GM23248 (cell line): ENCODE measurements around the gene SLC2A13. TPM values are rescaled to one million over a fixed set of nuclear protein-coding genes. Genes with fewer than 3 reads are reported as not detected.

Experiments used
- DNase-seq: peaks from one replicate; pipeline ENCODE4 v3.0.0-alpha.2; 2015
- H2AFZ ChIP-seq: fragments of 200-600 bp; sonication (generic); 2 replicates; pipeline ENCODE4 v1.6.1; 2016; ENCODE audit warnings: antibody characterized with exemption
- H3F3A ChIP-seq: fragments of 200-600 bp; sonication (generic); 2 replicates; pipeline ENCODE4 v1.6.1; 2016; ENCODE audit warnings: mild to moderate bottlenecking, antibody characterized with exemption, mixed run types; ENCODE audit not compliant: insufficient read depth
- H3K27ac ChIP-seq: fragments of 200-600 bp; sonication (generic); 2 replicates; pipeline ENCODE4 v1.5.1; 2016; ENCODE audit warnings: mild to moderate bottlenecking
- H3K27me3 ChIP-seq: fragments of 200-600 bp; sonication (generic); replicated peaks from 2 replicates; pipeline ENCODE4 v1.6.1; 2016; ENCODE audit warnings: mild to moderate bottlenecking; ENCODE audit not compliant: insufficient read depth
- H3K36me3 ChIP-seq: fragments of 200-600 bp; sonication (generic); 2 replicates; pipeline ENCODE4 v1.6.1; 2016; ENCODE audit warnings: low read depth, mild to moderate bottlenecking
- H3K4me1 ChIP-seq: fragments of 200-600 bp; sonication (generic); 2 replicates; pipeline ENCODE4 v1.6.1; 2016; ENCODE audit warnings: mild to moderate bottlenecking; ENCODE audit not compliant: insufficient read depth
- H3K4me2 ChIP-seq: fragments of 200-600 bp; sonication (generic); one replicate; pipeline ENCODE4 v1.6.1; 2016; ENCODE audit warnings: mild to moderate bottlenecking; ENCODE audit not compliant: unreplicated experiment
- H3K4me3 ChIP-seq: fragments of 200-600 bp; sonication (generic); 2 replicates; pipeline ENCODE4 v1.5.1; 2016; ENCODE audit warnings: mild to moderate bottlenecking
- H3K79me2 ChIP-seq: fragments of 200-600 bp; sonication (generic); 2 replicates; pipeline ENCODE4 v1.6.1; 2016; ENCODE audit warnings: mild to moderate bottlenecking; ENCODE audit not compliant: insufficient read depth
- H3K9ac ChIP-seq: fragments of 200-600 bp; sonication (generic); 2 replicates; pipeline ENCODE4 v1.6.1; 2016; ENCODE audit warnings: mild to moderate bottlenecking
- H3K9me2 ChIP-seq: fragments of 200-600 bp; sonication (generic); 2 replicates; pipeline ENCODE4 v1.6.1; 2016; ENCODE audit warnings: mixed run types, mild to moderate bottlenecking, moderate library complexity; ENCODE audit not compliant: insufficient read depth
- H3K9me3 ChIP-seq: fragments of 200-600 bp; sonication (generic); one replicate; pipeline ENCODE4 v1.6.1; 2017; ENCODE audit warnings: low read depth
- H4K20me1 ChIP-seq: fragments of 200-600 bp; sonication (generic); 2 replicates; pipeline ENCODE4 v1.6.0; 2016; ENCODE audit not compliant: insufficient read depth
- EZH2 ChIP-seq: fragments of 200-600 bp; sonication (generic); IDR thresholded peaks from 2 replicates; pipeline ENCODE4 v1.6.1; 2018; ENCODE audit warnings: antibody characterized with exemption, mild to moderate bottlenecking; ENCODE audit not compliant: insufficient read depth, poor library complexity, severe bottlenecking
- EZH2phosphoT487 ChIP-seq: fragments of 200-600 bp; sonication (generic); IDR thresholded peaks from 2 replicates; pipeline ENCODE4 v1.6.1; 2018; ENCODE audit warnings: antibody characterized with exemption, moderate library complexity, mild to moderate bottlenecking, low read depth; ENCODE audit not compliant: insufficient read depth
- WGBS, 2 experiments: methylation state at CpG; one replicate each; pipeline ENCODE4 v1.1.6; 2015 to 2017; ENCODE audit warnings: low lambda C conversion rate in 2 of 2, low coverage in 1 of 2; ENCODE audit errors: missing lambda C conversion rate in 2 of 2; 5-methylcytosine and 5-hydroxymethylcytosine counted together
- in situ Hi-C: fragments of 300-500 bp; cut with MboI; formaldehyde crosslinking; loops from 2 replicates; pipeline ENCODE4 v1.15.0; 2020
- polyA plus RNA-seq: library from polyadenylated mRNA; unstranded; fragments of >200 nt; fragmentation: Nextera tagmentation; extraction: Ambion mirVana; gene quantifications from 2 replicates; pipeline ENCODE4 v1.2.1, GENCODE V29; 2016
- total RNA-seq: library from RNA; depleted of rRNA; stranded (reverse); fragments of >200 nt; shearing (Covaris generic); gene quantifications from 2 replicates; pipeline ENCODE4 v1.2.3, GENCODE V29; 2014

The SLC2A13 gene
- total and polyA plus RNA-seq, 2 experiments from 2014 or later: 3.3 to 9.2 TPM

GRCh38 chr12:40142001-40142744 is 36.3 kb upstream of the SLC2A13 start:
- 43 to 44% methylated on average over 4 of the region's 4 CpGs for WGBS, 2 experiments
- 0 out of 2 replicates have a peak, but pooled peaks cover 5% of the 10 kb centered on the region for H3K4me1 ChIP-seq

GRCh38 chr12:40138526-40138925 is 32.6 kb upstream of the SLC2A13 start:
- H3F3A ChIP-seq: no peaks in the 10 kb centered on the region
- no peak overlapping the region for H3K9ac ChIP-seq
- H3K4me1 ChIP-seq: 0 out of 2 replicates have a peak, but pooled peaks cover 7% of the 10 kb centered on the region
- H3K27me3 ChIP-seq: no peaks in the 10 kb centered on the region
- no peak overlapping the region for H3K4me2 ChIP-seq
- no peaks in the 10 kb centered on the region for H4K20me1 ChIP-seq
- no peak for TF ChIP-seq EZH2phosphoT487
- TF ChIP-seq EZH2: no peak
- 62 to 71% methylated on average over 2 of the region's 2 CpGs for whole genome bisulfite sequencing, 2 experiments
- H3K36me3 ChIP-seq: no peaks in the 10 kb centered on the region
- H3K27ac ChIP-seq: no peak overlapping the region
- in situ Hi-C loops: no loop called here
- H3K9me2 ChIP-seq: no peaks in the 10 kb centered on the region
- no peak overlapping the region for H3K4me3 ChIP-seq
- no peaks in the 10 kb centered on the region for H3K79me2 ChIP-seq
- no peak for DNase-seq
- no peak overlapping the region for H2AFZ ChIP-seq
- H3K9me3 ChIP-seq: no peaks in the 10 kb centered on the region

More at GRCh38 chr12:40142001-40142744, 36.3 kb upstream of the SLC2A13 start:
- no peak for DNase-seq
- no peak overlapping the region for H3K9ac ChIP-seq
- H3K4me2 ChIP-seq: no peak overlapping the region
- no peak overlapping the region for H2AFZ ChIP-seq
- no peaks in the 10 kb centered on the region for H3F3A ChIP-seq
- in situ Hi-C loops: no loop called here
- no peaks in the 10 kb centered on the region for H3K27me3 ChIP-seq
- H3K9me3 ChIP-seq: no peaks in the 10 kb centered on the region
- no peaks in the 10 kb centered on the region for H3K9me2 ChIP-seq
- H4K20me1 ChIP-seq: no peaks in the 10 kb centered on the region
- TF ChIP-seq EZH2 (no peak), EZH2phosphoT487 (no peak)
- no peaks in the 10 kb centered on the region for H3K36me3 ChIP-seq
- no peaks in the 10 kb centered on the region for H3K79me2 ChIP-seq
- no peak overlapping the region for H3K27ac ChIP-seq
- no peak overlapping the region for H3K4me3 ChIP-seq

GRCh38 chr12:40137252-40137651 is 31.4 kb upstream of the SLC2A13 start:
- DNase-seq: peak; percentile 58
- H3K79me2 ChIP-seq: no peaks in the 10 kb centered on the region
- no peaks in the 10 kb centered on the region for H3K27me3 ChIP-seq
- H3K9me2 ChIP-seq: no peaks in the 10 kb centered on the region
- H3F3A ChIP-seq: no peaks in the 10 kb centered on the region
- TF ChIP-seq EZH2phosphoT487 (no peak), EZH2 (no peak)
- no peak overlapping the region for H3K4me3 ChIP-seq
- H3K4me2 ChIP-seq: no peak overlapping the region
- H3K9ac ChIP-seq: no peak overlapping the region
- in situ Hi-C loops: no loop called here
- no peaks in the 10 kb centered on the region for H3K36me3 ChIP-seq
- WGBS, 2 experiments: 10 to 12% methylated on average over 3 of the region's 3 CpGs
- 0 out of 2 replicates have a peak, but pooled peaks cover 7% of the 10 kb centered on the region for H3K4me1 ChIP-seq
- no peaks in the 10 kb centered on the region for H3K9me3 ChIP-seq
- no peaks in the 10 kb centered on the region for H4K20me1 ChIP-seq
- H3K27ac ChIP-seq: no peak overlapping the region
- H2AFZ ChIP-seq: peak overlapping the region; percentile 72

- Histone ChIP-seq H3K27ac (no peak overlapping the region), H4K20me1 (no peaks in the 10 kb centered on the region), H2AFZ (no peak overlapping the region), H3F3A (no peaks in the 10 kb centered on the region), H3K4me2 (no peak overlapping the region), H3K9me3 (no peaks in the 10 kb centered on the region), H3K4me3 (no peak overlapping the region), H3K9ac (no peak overlapping the region), H3K9me2 (no peaks in the 10 kb centered on the region), H3K79me2 (no peaks in the 10 kb centered on the region), H3K4me1 (no peaks in the 10 kb centered on the region), H3K36me3 (no peaks in the 10 kb centered on the region), H3K27me3 (no peaks in the 10 kb centered on the region)
- no peak for TF ChIP-seq EZH2
- no peak for TF ChIP-seq EZH2phosphoT487
- DNase-seq: no peak
- in situ Hi-C loops: no loop called here
Measured at GRCh38 chr12:40127408-40127807, 21.5 kb upstream of the SLC2A13 start.

GRCh38 chr12:40123496-40123895 is 17.6 kb upstream of the SLC2A13 start:
- H3K9me3 ChIP-seq: no peaks in the 10 kb centered on the region
- H2AFZ ChIP-seq: no peak overlapping the region
- H3K4me3 ChIP-seq: no peak overlapping the region
- TF ChIP-seq EZH2 (no peak), EZH2phosphoT487 (no peak)
- no peak overlapping the region for H3K9ac ChIP-seq
- H3K79me2 ChIP-seq: no peaks in the 10 kb centered on the region
- H3K27me3 ChIP-seq: no peaks in the 10 kb centered on the region
- DNase-seq: peak; percentile 37
- no peaks in the 10 kb centered on the region for H3K36me3 ChIP-seq
- H3K27ac ChIP-seq: no peak overlapping the region
- 96 to 100% methylated on average over 1 of the region's 1 CpG for WGBS, 2 experiments
- H3F3A ChIP-seq: no peaks in the 10 kb centered on the region
- no peaks in the 10 kb centered on the region for H3K4me1 ChIP-seq
- H3K9me2 ChIP-seq: no peaks in the 10 kb centered on the region
- in situ Hi-C loops: no loop called here
- no peaks in the 10 kb centered on the region for H4K20me1 ChIP-seq
- no peak overlapping the region for H3K4me2 ChIP-seq
